ENCODE results near the gene HIPK2. TPM values are rescaled to one million over a fixed set of nuclear protein-coding genes. Genes with fewer than 3 reads are reported as not detected.
A peak's percentile ranks its signal among the peaks of the same experiment; 100 is the strongest.

The HIPK2 gene
- total and polyA plus RNA-seq, 7 donors = 18.1 to 166 (median 78.5) TPM

- Histone ChIP-seq H3K9me3 (no peaks in the 10 kb centered on the region), H3K36me3 (ENCODE audit: insufficient read depth in 1 of 2, low read depth in 1 of 2) (no peaks in the 10 kb centered on the region), H3K4me3 (no peak overlapping the region), H3K4me1 (peaks cover 63% of the 10 kb centered on the region), H3K27me3 (ENCODE audit: insufficient read depth in 3 of 3, low read length in 2 of 3) (no peaks in the 10 kb centered on the region), H3K27ac (peak overlapping the region; percentile 25)
- ATAC-seq = no peak
- TF ChIP-seq CTCF (IDR thresholded peaks at IDR 0.05) = no peak
- no peak for DNase-seq
- intact Hi-C loops (cut with DNase I) = no loop called here
- 68 to 79% (median 78%) methylated on average over 6 of the region's 6 CpGs for WGBS, 3 donors
These were observed 51.8 kb downstream of the HIPK2 start for GRCh38 chr7:139725858-139726484.

DNA sequence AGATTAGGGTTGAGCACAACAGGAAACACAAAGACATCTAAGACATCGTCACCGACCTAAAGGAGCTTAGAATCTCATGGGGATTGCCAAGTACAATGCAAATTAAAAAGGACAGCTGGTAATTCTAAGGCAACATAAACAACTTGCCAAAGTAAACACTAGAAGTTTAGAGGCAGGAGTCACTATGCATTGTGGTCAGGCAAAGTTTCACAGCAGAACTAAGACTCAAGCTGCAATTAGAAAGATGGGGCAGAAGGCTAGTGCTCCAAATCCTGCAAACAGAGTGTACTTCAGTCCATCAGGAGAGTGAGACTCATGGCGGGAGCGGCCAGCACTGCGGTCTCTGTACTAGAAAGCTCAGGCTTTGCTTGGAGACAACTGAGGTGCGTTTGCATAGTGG is 52.7 kb downstream of the HIPK2 start:
- Histone ChIP-seq H3K4me3 (no peak overlapping the region), H3K27me3 (ENCODE audit: insufficient read depth in 3 of 3, low read length in 2 of 3) (no peaks in the 10 kb centered on the region), H3K27ac (no peak overlapping the region), H3K9me3 (no peaks in the 10 kb centered on the region), H3K36me3 (ENCODE audit: insufficient read depth in 1 of 2, low read depth in 1 of 2) (no peaks in the 10 kb centered on the region), H3K4me1 (peaks cover 63% of the 10 kb centered on the region)
- ATAC-seq (no peak), DNase-seq (no peak)
- intact Hi-C loops (cut with DNase I) = no loop called here
- WGBS, 3 donors = 83 to 84% (median 83%) methylated on average over 6 of the region's 6 CpGs
- TF ChIP-seq CTCF (IDR thresholded peaks at IDR 0.05) = no peak

DNA sequence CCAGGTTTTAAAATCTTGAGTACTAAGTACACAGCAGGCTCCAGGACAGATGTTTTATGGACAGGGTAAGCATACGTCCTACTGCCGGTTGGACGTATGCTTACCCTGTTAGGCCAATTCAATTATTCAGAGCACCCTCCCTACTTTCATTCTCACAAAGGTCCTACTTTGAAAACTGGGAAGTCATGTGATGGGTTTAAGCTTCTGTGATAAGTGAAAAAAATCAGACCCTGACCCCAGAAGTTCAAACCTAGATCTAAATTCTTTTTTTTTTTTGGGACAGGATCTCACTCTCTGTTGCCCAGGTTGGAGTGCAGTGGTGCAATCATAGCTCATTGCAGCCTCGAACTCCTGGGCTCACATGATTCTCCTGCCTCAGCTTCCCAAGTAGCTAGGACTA is 55.2 kb downstream of the HIPK2 start:
- Histone ChIP-seq H3K4me1 (peaks cover 59% of the 10 kb centered on the region), H3K9me3 (no peaks in the 10 kb centered on the region), H3K4me3 (no peak overlapping the region), H3K27ac (no peak overlapping the region), H3K36me3 (ENCODE audit: insufficient read depth in 1 of 2, low read depth in 1 of 2) (no peaks in the 10 kb centered on the region), H3K27me3 (ENCODE audit: insufficient read depth in 3 of 3, low read length in 2 of 3) (no peaks in the 10 kb centered on the region)
- ATAC-seq (no peak), DNase-seq (no peak)
- 83 to 84% (median 83%) methylated on average over 4 of the region's 4 CpGs for WGBS, 3 donors
- no peak for TF ChIP-seq CTCF (IDR thresholded peaks at IDR 0.05)
- intact Hi-C loops (cut with DNase I) = no loop called here

GRCh38 chr7:139721821-139722220 is 56.0 kb downstream of the HIPK2 start:
- peaks cover 0 to 3% of the 10 kb centered on the region in 2 donors for H3K36me3 ChIP-seq (ENCODE audit: insufficient read depth in 1 of 2, low read depth in 1 of 2)
- peaks cover 51% of the 10 kb centered on the region for H3K4me1 ChIP-seq
- no peaks in the 10 kb centered on the region for H3K9me3 ChIP-seq
- intact Hi-C loops (cut with DNase I) = no loop called here
- DNase-seq (no peak), ATAC-seq (no peak)
- H3K27me3 ChIP-seq (ENCODE audit: insufficient read depth in 3 of 3, low read length in 2 of 3) = no peaks in the 10 kb centered on the region
- WGBS, 3 donors = 47 to 65% (median 58%) methylated on average over 2 of the region's 2 CpGs
- no peak overlapping the region for H3K4me3 ChIP-seq
- peak overlapping the region; percentile 23 for H3K27ac ChIP-seq
- no peak for TF ChIP-seq CTCF (IDR thresholded peaks at IDR 0.05)

GRCh38 chr7:139721417-139721816 is 56.4 kb downstream of the HIPK2 start:
- ATAC-seq (no peak), DNase-seq (no peak)
- Histone ChIP-seq H3K27ac (peak overlapping the region; percentile 23), H3K4me3 (no peak overlapping the region), H3K27me3 (ENCODE audit: insufficient read depth in 3 of 3, low read length in 2 of 3) (no peaks in the 10 kb centered on the region), H3K9me3 (no peaks in the 10 kb centered on the region), H3K4me1 (peaks cover 49% of the 10 kb centered on the region), H3K36me3 (ENCODE audit: insufficient read depth in 1 of 2, low read depth in 1 of 2) (peaks cover 0 to 7% of the 10 kb centered on the region in 2 donors)
- intact Hi-C loops (cut with DNase I) = no loop called here
- TF ChIP-seq CTCF (IDR thresholded peaks at IDR 0.05) = no peak
- 76 to 79% (median 78%) methylated on average over 4 of the region's 4 CpGs for WGBS, 3 donors

Data from psoas muscle (tissue), 8 donors.